ENCODE results near the gene ATP10B. TPM values are rescaled to one million over a fixed set of nuclear protein-coding genes. Genes with fewer than 3 reads are reported as not detected.

Gene ATP10B
- total RNA-seq, 2 donors from 2014 or later: 0.47 TPM; not detected in 1

GRCh38 chr5:160565376-160565775, 286.6 kb downstream of the ATP10B start:
- no peak overlapping the region for H3K4me3 ChIP-seq
- no peak overlapping the region for H3K27ac ChIP-seq
- H3K9me3 ChIP-seq: no peaks in the 10 kb centered on the region
- DNase-seq (ENCODE audit: low spot score): no peak
- no peaks in the 10 kb centered on the region for H3K27me3 ChIP-seq
- no peak for TF ChIP-seq CTCF (IDR thresholded peaks at IDR 0.05)
- no peaks in the 10 kb centered on the region for H3K36me3 ChIP-seq
- no peaks in the 10 kb centered on the region for H3K4me1 ChIP-seq

- no peak for TF ChIP-seq CTCF (IDR thresholded peaks at IDR 0.05)
- H3K27ac ChIP-seq: no peak overlapping the region
Observed at GRCh38 chr5:160556846-160557245, 295.2 kb downstream of the ATP10B start.

GRCh38 chr5:160555971-160556631, 295.9 kb downstream of the ATP10B start:
- TF ChIP-seq CTCF (IDR thresholded peaks at IDR 0.05): no peak
- no peaks in the 10 kb centered on the region for H3K36me3 ChIP-seq
- H3K4me3 ChIP-seq: no peak overlapping the region
- H3K4me1 ChIP-seq: no peaks in the 10 kb centered on the region
- no peak for DNase-seq (ENCODE audit: low spot score)
- H3K9me3 ChIP-seq: no peaks in the 10 kb centered on the region
- no peak overlapping the region for H3K27ac ChIP-seq
- H3K27me3 ChIP-seq: no peaks in the 10 kb centered on the region

More at GRCh38 chr5:160556846-160557245, 295.2 kb downstream of the ATP10B start:
- Histone ChIP-seq H3K4me1 (no peaks in the 10 kb centered on the region), H3K27me3 (no peaks in the 10 kb centered on the region), H3K4me3 (no peak overlapping the region), H3K9me3 (no peaks in the 10 kb centered on the region), H3K36me3 (no peaks in the 10 kb centered on the region)
- no peak for DNase-seq (ENCODE audit: low spot score)

GRCh38 chr5:160555581-160555970, 296.4 kb downstream of the ATP10B start:
- TF ChIP-seq CTCF (IDR thresholded peaks at IDR 0.05): no peak
- Histone ChIP-seq H3K4me3 (no peak overlapping the region), H3K27me3 (no peaks in the 10 kb centered on the region), H3K36me3 (no peaks in the 10 kb centered on the region), H3K4me1 (no peaks in the 10 kb centered on the region), H3K9me3 (no peaks in the 10 kb centered on the region), H3K27ac (no peak overlapping the region)
- DNase-seq (ENCODE audit: low spot score): no peak

- no peak for TF ChIP-seq CTCF (IDR thresholded peaks at IDR 0.05)
- DNase-seq (ENCODE audit: low spot score): no peak
- H3K36me3 ChIP-seq: no peaks in the 10 kb centered on the region
Observed at GRCh38 chr5:160550075-160550474, 301.9 kb downstream of the ATP10B start.

More at GRCh38 chr5:160550075-160550474, 301.9 kb downstream of the ATP10B start:
- Histone ChIP-seq H3K27me3 (no peaks in the 10 kb centered on the region), H3K9me3 (no peaks in the 10 kb centered on the region), H3K27ac (no peak overlapping the region), H3K4me1 (no peaks in the 10 kb centered on the region), H3K4me3 (no peak overlapping the region)
